ENCODE results near the gene NAT10. TPM values are rescaled to one million over a fixed set of nuclear protein-coding genes. Genes with fewer than 3 reads are reported as not detected.
"Not testable (repeated sequence)": the region's sequence is repeated elsewhere in the genome, so short reads cannot be mapped to it uniquely, and the experiment has no call there.

The NAT10 gene
- total and polyA plus RNA-seq, 2 experiments from 2014 or later, result 19.4 to 23.6 TPM

DNA sequence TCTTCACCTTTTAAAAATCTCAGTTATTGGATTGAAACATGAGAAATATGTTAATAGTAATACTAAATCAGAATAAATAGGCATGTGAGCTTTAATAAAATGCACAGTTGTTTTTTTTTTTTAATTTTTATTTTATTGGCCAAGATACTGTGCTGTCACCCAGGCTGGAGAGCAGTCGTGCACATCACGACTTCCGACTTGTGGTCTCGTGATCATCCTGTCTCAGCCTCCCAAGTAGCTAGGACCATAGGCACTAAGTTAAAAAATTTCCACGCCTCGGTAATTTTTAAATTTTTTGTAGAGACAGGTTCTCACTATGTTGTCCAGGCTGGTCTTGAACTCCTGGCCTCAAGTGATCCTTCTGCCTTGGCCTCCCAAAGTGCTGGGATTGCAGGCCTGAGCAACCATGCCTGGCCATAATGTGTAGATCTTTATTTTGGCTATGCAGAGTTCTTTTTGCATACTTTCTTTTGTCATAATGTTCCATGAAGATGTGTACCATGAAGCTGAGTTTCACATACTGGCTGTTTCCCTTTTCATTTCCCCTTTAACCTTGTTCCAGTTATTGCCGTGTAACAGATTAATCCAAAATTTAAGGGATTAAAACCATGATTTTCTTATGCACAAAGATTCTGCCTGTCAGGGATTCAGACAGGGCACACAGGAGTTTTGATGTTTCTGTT lies 37.9 kb upstream of the NAT10 start:
- peaks cover 10% of the 10 kb centered on the region for H3K36me3 ChIP-seq
- DNase-seq (ENCODE audit: low read depth in 1 of 2, low spot score in 1 of 2), result no peak
- H3K9me3 ChIP-seq (ENCODE audit: low read depth), result no peaks in the 10 kb centered on the region
- peak overlapping the region; percentile 15 for H3K27ac ChIP-seq
- H3K4me3 ChIP-seq, result no peak overlapping the region
- no peaks in the 10 kb centered on the region for H3K27me3 ChIP-seq
- TF ChIP-seq, protein P1, sequence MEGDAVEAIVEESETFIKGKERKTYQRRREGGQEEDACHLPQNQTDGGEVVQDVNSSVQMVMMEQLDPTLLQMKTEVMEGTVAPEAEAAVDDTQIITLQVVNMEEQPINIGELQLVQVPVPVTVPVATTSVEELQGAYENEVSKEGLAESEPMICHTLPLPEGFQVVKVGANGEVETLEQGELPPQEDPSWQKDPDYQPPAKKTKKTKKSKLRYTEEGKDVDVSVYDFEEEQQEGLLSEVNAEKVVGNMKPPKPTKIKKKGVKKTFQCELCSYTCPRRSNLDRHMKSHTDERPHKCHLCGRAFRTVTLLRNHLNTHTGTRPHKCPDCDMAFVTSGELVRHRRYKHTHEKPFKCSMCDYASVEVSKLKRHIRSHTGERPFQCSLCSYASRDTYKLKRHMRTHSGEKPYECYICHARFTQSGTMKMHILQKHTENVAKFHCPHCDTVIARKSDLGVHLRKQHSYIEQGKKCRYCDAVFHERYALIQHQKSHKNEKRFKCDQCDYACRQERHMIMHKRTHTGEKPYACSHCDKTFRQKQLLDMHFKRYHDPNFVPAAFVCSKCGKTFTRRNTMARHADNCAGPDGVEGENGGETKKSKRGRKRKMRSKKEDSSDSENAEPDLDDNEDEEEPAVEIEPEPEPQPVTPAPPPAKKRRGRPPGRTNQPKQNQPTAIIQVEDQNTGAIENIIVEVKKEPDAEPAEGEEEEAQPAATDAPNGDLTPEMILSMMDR (IDR thresholded peaks at IDR 0.05; ENCODE audit: low read depth, low read length), result no peak
- H3K4me1 ChIP-seq (ENCODE audit: low read depth), result peaks cover 18% of the 10 kb centered on the region

DNA sequence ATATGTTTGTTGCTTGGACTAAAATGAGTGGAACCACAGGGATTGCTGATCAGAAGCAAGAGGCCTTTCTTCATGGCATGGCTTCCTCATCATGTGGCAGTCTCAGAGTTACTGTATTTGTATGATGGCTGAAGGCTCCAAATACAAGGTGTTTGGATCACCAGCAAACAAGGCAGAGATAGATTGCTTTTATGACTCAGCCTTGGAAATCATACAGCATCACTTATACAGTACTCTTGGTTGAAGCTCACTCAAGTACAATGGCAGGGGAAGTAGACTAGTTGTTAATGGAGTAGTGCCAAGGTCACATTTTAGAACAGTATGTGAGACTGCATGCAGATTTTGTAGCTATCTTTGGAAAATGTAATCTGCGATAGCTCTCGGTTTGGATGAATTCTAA lies 37.3 kb upstream of the NAT10 start:
- DNase-seq (ENCODE audit: low read depth in 1 of 2, low spot score in 1 of 2), result peak in 1 of 2 donors; percentile 70
- Histone ChIP-seq H3K27ac (no peak overlapping the region), H3K36me3 (peaks cover 16% of the 10 kb centered on the region)

DNA sequence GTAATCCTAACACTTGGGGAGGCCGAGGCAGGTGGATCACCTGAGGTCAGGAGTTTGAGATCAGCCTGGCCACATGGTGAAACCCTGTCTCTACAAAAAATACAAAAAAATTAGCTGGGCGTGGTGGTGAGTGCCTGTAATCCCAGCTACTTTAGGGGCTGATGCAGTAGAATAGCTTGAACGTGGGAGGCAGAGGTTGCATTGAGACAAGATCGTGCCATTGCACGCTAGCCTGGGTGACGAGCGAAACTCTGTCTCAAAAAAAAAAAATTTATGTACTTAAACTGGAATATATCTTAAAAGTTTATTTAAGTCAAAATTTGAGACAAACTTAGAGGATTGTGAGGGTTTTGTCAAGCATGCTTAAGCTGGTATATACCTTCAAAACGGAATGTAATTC lies 34.1 kb upstream of the NAT10 start:
- H3K9me3 ChIP-seq (ENCODE audit: low read depth); DNase-seq (ENCODE audit: low read depth in 1 of 2, low spot score in 1 of 2); H3K4me3 ChIP-seq; H3K4me1 ChIP-seq (ENCODE audit: low read depth); H3K27me3 ChIP-seq: not testable (repeated sequence)
- H3K27ac ChIP-seq, result peak overlapping the region; percentile 39
- peaks cover 43% of the 10 kb centered on the region for H3K36me3 ChIP-seq

More for the DNA sequence above, 37.3 kb upstream of the NAT10 start:
- Histone ChIP-seq H3K27me3 (no peaks in the 10 kb centered on the region), H3K4me1 (ENCODE audit: low read depth) (peaks cover 13% of the 10 kb centered on the region), H3K9me3 (ENCODE audit: low read depth) (no peaks in the 10 kb centered on the region), H3K4me3 (no peak overlapping the region)
- TF ChIP-seq, protein P1 (IDR thresholded peaks at IDR 0.05; ENCODE audit: low read depth, low read length), result no peak

DNA sequence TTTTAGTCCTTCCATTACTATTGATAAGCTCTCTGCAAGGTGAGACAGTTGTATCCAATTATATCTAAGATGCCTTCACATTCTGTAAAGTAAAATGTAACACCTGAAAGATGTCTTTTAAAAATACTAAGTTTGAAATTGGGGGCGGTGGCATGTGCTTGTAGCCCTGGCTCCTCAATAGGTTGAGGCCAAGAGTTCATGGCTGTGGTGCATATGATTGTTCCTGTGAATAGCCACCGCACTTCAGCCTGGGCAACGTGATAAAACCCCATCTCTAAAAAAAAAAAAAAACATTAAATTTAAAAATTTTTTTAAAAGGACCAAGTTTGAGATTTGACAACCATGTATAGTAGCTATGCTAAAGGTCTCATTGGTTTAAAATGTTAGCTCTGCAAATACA lies 33.4 kb upstream of the NAT10 start:
- Histone ChIP-seq H3K36me3 (peaks cover 50% of the 10 kb centered on the region), H3K27me3 (no peaks in the 10 kb centered on the region), H3K27ac (peak overlapping the region; percentile 2), H3K9me3 (ENCODE audit: low read depth) (no peaks in the 10 kb centered on the region), H3K4me3 (no peak overlapping the region), H3K4me1 (ENCODE audit: low read depth) (no peaks in the 10 kb centered on the region)
- DNase-seq (ENCODE audit: low read depth in 1 of 2, low spot score in 1 of 2), result no peak
- TF ChIP-seq, protein P1 (IDR thresholded peaks at IDR 0.05; ENCODE audit: low read depth, low read length), result no peak

DNA sequence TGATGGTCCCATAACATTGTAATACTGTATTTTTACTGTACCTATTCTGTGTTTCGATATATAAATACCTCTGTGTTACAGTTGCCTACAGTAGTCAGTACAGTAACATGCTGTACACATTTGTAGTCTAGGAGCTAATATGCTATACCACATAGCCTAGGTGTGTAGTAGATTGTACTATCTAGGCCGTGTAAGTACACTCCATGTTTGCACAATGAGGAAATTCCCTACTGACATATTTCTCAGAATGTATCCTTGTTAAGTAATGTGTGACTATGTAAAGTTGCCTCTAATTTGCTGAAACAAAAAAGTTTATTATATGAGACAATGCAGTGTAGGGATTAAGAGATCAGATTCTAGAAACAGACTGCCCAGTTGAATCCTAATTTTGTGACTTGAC lies 32.6 kb upstream of the NAT10 start:
- H3K27me3 ChIP-seq, result no peaks in the 10 kb centered on the region
- no peak overlapping the region for H3K4me3 ChIP-seq
- TF ChIP-seq, protein P1 (IDR thresholded peaks at IDR 0.05; ENCODE audit: low read depth, low read length), result no peak
- H3K27ac ChIP-seq, result peak overlapping the region; percentile 2
- no peaks in the 10 kb centered on the region for H3K4me1 ChIP-seq (ENCODE audit: low read depth)
- DNase-seq (ENCODE audit: low read depth in 1 of 2, low spot score in 1 of 2), result peak in 1 of 2 donors; percentile 31
- peaks cover 58% of the 10 kb centered on the region for H3K36me3 ChIP-seq
- no peaks in the 10 kb centered on the region for H3K9me3 ChIP-seq (ENCODE audit: low read depth)

DNA sequence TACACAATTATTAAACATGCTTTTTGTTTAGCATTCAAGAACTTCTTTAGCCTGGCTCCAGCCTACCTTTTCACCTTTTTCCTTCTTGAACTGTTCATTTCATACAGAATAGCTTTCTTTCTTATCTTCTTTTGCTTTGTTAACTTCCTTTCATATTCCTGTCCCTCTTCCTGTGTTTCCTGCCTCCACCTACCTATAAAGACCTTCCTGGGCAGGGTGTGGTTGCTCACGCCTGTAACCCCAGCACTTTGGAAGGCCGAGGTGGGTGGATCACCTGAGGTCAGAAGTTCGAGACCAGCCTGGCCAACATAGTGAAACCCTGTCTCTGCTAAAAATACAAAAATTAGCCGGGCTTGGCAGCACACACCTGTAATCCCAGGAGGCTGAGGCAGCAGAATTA lies 31.0 kb upstream of the NAT10 start:
- no peaks in the 10 kb centered on the region for H3K4me1 ChIP-seq (ENCODE audit: low read depth)
- H3K36me3 ChIP-seq, result peaks cover 72% of the 10 kb centered on the region
- no peak overlapping the region for H3K4me3 ChIP-seq
- DNase-seq (ENCODE audit: low read depth in 1 of 2, low spot score in 1 of 2), result no peak
- H3K9me3 ChIP-seq (ENCODE audit: low read depth), result no peaks in the 10 kb centered on the region
- no peak overlapping the region for H3K27ac ChIP-seq
- H3K27me3 ChIP-seq, result no peaks in the 10 kb centered on the region
- TF ChIP-seq, protein P1 (IDR thresholded peaks at IDR 0.05; ENCODE audit: low read depth, low read length), result no peak

All from cardiac muscle cell (in vitro differentiated cells and primary cell).